Stomach smooth muscle (tissue), 2 donors: Measurements from ENCODE around the gene C3.
"Not testable (repeated sequence)": the region's sequence is repeated elsewhere in the genome, so short reads cannot be mapped to it uniquely, and the experiment has no call there.

ENCODE experiments used
- H3K27ac ChIP-seq: one replicate; pipeline ENCODE4 v1.7.0; 2013; ENCODE audit warnings: mild to moderate bottlenecking, low read length, inconsistent platforms
- H3K27me3 ChIP-seq, 2 donors: one replicate each; pipeline ENCODE4 v1.7.0; 2013; ENCODE audit warnings: low read length in 2 of 2; ENCODE audit not compliant: insufficient read depth in 2 of 2, control insufficient read depth in 1 of 2
- H3K36me3 ChIP-seq, 2 donors: one replicate each; pipeline ENCODE4 v1.7.0; 2013; ENCODE audit warnings: low read length in 2 of 2; ENCODE audit not compliant: control insufficient read depth in 2 of 2, insufficient read depth in 2 of 2
- H3K4me1 ChIP-seq: one replicate; pipeline ENCODE4 v1.7.0; 2013; ENCODE audit warnings: low read length; ENCODE audit not compliant: control insufficient read depth, insufficient read depth
- H3K4me3 ChIP-seq, 2 donors: one replicate each; pipeline ENCODE4 v1.7.0; 2013; ENCODE audit warnings: low read length in 2 of 2
- H3K9ac ChIP-seq, 2 donors: one replicate each; pipeline ENCODE4 v1.7.0; 2013; ENCODE audit warnings: low read length in 2 of 2, mild to moderate bottlenecking in 1 of 2
- H3K9me3 ChIP-seq, 2 donors: one replicate each; pipeline ENCODE4 v1.7.0; 2013; ENCODE audit warnings: low read length in 2 of 2; ENCODE audit not compliant: control insufficient read depth in 2 of 2
- donor health status: healthy.
- donor health status: Pancreatic carcinoma.

Gene C3

GRCh38 chr19:6760606-6761005 lies 40.2 kb upstream of the C3 start:
- Histone ChIP-seq H3K9me3 (peaks cover 0 to 3% of the 10 kb centered on the region in 2 donors), H3K4me1 (no peaks in the 10 kb centered on the region), H3K4me3 (no peak overlapping the region), H3K9ac (no peak overlapping the region), H3K27me3 (peaks cover 3 to 6% of the 10 kb centered on the region in 2 donors), H3K27ac (no peak overlapping the region), H3K36me3 (no peaks in the 10 kb centered on the region)

- H3K27me3 ChIP-seq = no peaks in the 10 kb centered on the region
- H3K9ac ChIP-seq = no peak overlapping the region
- H3K4me1 ChIP-seq = peaks cover 10% of the 10 kb centered on the region
- no peak overlapping the region for H3K27ac ChIP-seq
- H3K9me3 ChIP-seq = no peaks in the 10 kb centered on the region
- no peak overlapping the region for H3K4me3 ChIP-seq
- H3K36me3 ChIP-seq = peaks cover 5 to 11% of the 10 kb centered on the region in 2 donors
These were observed 34.4 kb upstream of the C3 start for GRCh38 chr19:6754653-6755463.

- H3K27me3 ChIP-seq = no peaks in the 10 kb centered on the region
- peaks cover 10% of the 10 kb centered on the region for H3K4me1 ChIP-seq
- H3K4me3 ChIP-seq = no peak overlapping the region
- H3K9ac ChIP-seq = no peak overlapping the region
- H3K9me3 ChIP-seq = no peaks in the 10 kb centered on the region
- peaks cover 13 to 17% of the 10 kb centered on the region in 2 donors for H3K36me3 ChIP-seq
- H3K27ac ChIP-seq = no peak overlapping the region
These were observed 33.7 kb upstream of the C3 start for GRCh38 chr19:6754136-6754535.

GRCh38 chr19:6753178-6754031 lies 33.0 kb upstream of the C3 start:
- Histone ChIP-seq H3K9me3 (no peaks in the 10 kb centered on the region), H3K4me3 (peak overlapping the region; percentile 51 to 75), H3K36me3 (peaks cover 15 to 18% of the 10 kb centered on the region in 2 donors), H3K27ac (no peak overlapping the region), H3K27me3 (no peaks in the 10 kb centered on the region), H3K4me1 (peaks cover 10% of the 10 kb centered on the region), H3K9ac (peak overlapping the region in 1 of 2 donors; percentile 36)

- H3K36me3 ChIP-seq = peaks cover 18 to 20% of the 10 kb centered on the region in 2 donors
- H3K9ac ChIP-seq = peak overlapping the region in 1 of 2 donors; percentile 36
- H3K27ac ChIP-seq = no peak overlapping the region
- no peaks in the 10 kb centered on the region for H3K27me3 ChIP-seq
- H3K9me3 ChIP-seq = no peaks in the 10 kb centered on the region
- peak overlapping the region; percentile 51 to 75 for H3K4me3 ChIP-seq
- peaks cover 10% of the 10 kb centered on the region for H3K4me1 ChIP-seq
These were observed 32.1 kb upstream of the C3 start for GRCh38 chr19:6752256-6753177.

GRCh38 chr19:6751189-6751588 lies 30.7 kb upstream of the C3 start:
- no peak overlapping the region for H3K9ac ChIP-seq
- no peak overlapping the region for H3K4me3 ChIP-seq
- no peaks in the 10 kb centered on the region for H3K9me3 ChIP-seq
- H3K27me3 ChIP-seq = no peaks in the 10 kb centered on the region
- peaks cover 24 to 28% of the 10 kb centered on the region in 2 donors for H3K36me3 ChIP-seq
- no peak overlapping the region for H3K27ac ChIP-seq
- peaks cover 11% of the 10 kb centered on the region for H3K4me1 ChIP-seq

- H3K9me3 ChIP-seq = no peaks in the 10 kb centered on the region
- peaks cover 19% of the 10 kb centered on the region for H3K4me1 ChIP-seq
- no peak overlapping the region for H3K4me3 ChIP-seq
- no peaks in the 10 kb centered on the region for H3K27me3 ChIP-seq
- H3K27ac ChIP-seq = no peak overlapping the region
- H3K9ac ChIP-seq = no peak overlapping the region
- peaks cover 26 to 29% of the 10 kb centered on the region in 2 donors for H3K36me3 ChIP-seq
These were observed 29.6 kb upstream of the C3 start for GRCh38 chr19:6750062-6750461.

- H3K9me3 ChIP-seq, H3K27ac ChIP-seq, H3K4me3 ChIP-seq, H3K9ac ChIP-seq, H3K27me3 ChIP-seq: not testable (repeated sequence)
- Histone ChIP-seq H3K4me1 (peaks cover 33% of the 10 kb centered on the region), H3K36me3 (peaks cover 26 to 29% of the 10 kb centered on the region in 2 donors)
These were observed 28.1 kb upstream of the C3 start for GRCh38 chr19:6748543-6748942.

GRCh38 chr19:6745965-6746364 lies 25.5 kb upstream of the C3 start:
- no peak overlapping the region for H3K4me3 ChIP-seq
- no peaks in the 10 kb centered on the region for H3K9me3 ChIP-seq
- H3K4me1 ChIP-seq = peaks cover 41% of the 10 kb centered on the region
- no peak overlapping the region for H3K9ac ChIP-seq
- H3K27ac ChIP-seq = no peak overlapping the region
- H3K27me3 ChIP-seq = no peaks in the 10 kb centered on the region
- peaks cover 21 to 26% of the 10 kb centered on the region in 2 donors for H3K36me3 ChIP-seq
